T-helper 1 cell (primary cell): ENCODE measurements around the gene MIS12.
A peak's percentile ranks its signal among the peaks of the same experiment; 100 is the strongest.

Experiments
- DNase-seq, 5 donors: peaks; one replicate each; pipeline ENCODE4 v3.0.0-alpha.2; 2012 to 2020
- total RNA-seq, 4 donors: gene quantifications; one replicate each; lab custom pipeline; 2026; lab: John Stamatoyannopoulos, UW

Gene MIS12, protein sequence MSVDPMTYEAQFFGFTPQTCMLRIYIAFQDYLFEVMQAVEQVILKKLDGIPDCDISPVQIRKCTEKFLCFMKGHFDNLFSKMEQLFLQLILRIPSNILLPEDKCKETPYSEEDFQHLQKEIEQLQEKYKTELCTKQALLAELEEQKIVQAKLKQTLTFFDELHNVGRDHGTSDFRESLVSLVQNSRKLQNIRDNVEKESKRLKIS
- total RNA-seq = 20.0 to 42.4 (median 33.3) reads per million in 4 donors

DNA sequence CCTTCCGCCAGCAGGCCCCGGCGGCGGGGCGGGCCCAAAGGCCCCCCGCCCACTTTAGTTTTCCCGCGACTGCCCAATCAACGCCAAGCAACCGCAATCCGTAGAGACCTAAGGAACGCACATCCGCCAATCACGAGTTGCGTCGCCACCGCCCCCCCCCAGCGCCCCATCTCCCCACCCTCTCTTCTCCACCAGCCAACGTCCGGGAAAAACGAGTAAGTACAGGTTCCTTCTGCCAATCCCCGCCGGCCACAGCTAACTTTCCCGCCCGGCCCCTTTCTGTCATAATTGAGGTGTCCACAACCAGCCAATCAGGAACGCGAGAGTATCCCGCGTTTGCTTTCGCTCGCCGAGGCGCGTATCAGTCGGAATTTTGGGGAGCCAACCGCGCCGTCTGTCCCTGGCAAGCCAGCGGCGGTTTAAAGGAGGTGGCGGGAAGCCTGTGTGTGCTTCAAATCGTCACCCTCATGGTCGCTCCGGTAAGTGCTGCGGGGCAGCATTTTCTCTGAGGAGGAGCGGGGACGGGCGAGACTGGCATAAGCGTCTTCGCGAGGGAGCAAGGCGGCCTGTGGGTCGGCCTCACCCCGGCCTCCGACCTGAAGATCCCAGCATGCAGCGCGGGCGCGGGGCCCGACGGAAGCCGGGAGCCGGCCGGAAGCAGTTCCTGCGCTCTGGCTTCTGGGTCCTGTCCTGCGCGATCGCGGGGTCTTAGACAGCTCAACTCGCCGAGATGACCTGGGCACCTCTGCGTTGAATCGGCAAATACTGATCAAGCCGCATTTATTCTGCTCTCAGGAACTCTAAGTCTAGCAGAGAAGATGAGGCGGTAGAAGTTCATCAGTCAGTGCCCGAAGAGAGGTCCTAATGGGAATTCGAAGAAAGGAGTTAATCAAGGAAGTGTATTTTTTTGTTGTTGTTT, at the start of gene MIS12:
TSS of gene MIS12 (plus strand) at position 361 of the 919 bp plus-strand sequence. CDS start 2,297 bp downstream, outside the sequence.
- DNase-seq = peak; percentile 97 to 99 (median 98)

DNA sequence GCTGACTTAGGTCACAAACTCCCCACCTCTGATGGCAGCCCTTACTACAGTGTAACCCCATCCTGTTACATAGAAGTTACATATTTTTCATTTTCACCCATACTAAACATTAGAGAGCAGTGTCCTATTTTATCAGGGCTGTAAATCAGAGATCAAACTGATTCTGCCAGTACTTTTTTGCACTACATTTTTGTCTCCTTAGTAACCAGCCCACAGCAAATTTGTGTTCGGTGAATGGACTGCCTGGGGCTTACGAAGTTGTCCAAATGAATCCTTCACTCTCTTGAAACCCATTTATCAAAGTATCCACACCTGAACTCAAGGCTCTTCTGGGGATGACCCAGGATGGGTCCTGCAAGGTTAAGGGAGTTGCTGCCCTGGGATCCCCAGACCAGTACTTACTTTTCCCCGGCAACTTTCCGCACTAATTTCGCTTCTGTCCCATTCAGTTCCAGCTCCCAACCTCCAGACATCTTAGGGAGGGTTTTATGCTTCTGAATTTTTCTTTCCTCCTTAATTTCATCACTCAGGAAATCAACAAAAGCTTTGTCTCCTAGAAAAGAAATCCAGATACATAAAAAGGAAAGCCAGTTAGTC, 48.5 kb upstream of the MIS12 start:
- no peak for DNase-seq

DNA sequence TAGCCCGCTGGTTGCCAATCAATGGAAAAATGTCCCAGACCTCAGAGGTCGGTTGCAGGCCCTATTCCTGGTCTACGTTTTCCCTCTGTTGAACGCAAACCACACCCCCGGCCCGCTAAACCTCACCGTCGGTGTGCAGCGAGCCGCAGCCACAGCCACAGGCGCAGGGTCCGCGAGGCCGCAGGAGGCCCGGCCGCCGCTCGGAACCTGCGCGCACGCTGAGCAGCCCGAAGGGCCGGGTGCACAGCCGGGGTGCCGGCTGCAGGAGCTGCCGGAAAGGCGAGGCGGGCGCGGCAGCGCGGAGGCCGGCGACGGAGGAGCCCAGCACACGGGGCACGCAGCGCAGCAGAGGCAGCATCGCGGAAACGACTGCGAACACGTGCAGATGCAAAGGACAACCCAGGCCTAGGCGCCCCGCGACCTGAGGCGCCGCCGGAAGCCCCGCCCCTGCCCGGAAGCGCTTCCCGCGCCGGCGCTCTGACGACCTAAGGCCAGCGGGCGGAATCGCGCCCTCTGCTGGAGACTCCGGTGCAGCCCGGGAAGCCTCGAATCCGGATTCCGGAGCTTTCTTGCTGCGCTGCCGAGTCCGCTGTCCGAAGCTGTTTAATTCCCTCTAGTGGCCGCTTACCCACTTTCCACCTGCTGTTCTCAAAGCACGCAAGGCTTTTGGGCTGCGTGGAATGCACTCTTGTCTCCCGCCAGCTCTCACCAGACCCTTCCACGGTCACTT, 47.5 kb upstream of the MIS12 start, which contains the start of gene C1QBP:
TSS of gene C1QBP (minus strand) at position 440 of the 730 bp plus-strand sequence. CDS start at position 358, 82 bp downstream.
- peak; percentile 81 to 96 (median 88) for DNase-seq

DNA sequence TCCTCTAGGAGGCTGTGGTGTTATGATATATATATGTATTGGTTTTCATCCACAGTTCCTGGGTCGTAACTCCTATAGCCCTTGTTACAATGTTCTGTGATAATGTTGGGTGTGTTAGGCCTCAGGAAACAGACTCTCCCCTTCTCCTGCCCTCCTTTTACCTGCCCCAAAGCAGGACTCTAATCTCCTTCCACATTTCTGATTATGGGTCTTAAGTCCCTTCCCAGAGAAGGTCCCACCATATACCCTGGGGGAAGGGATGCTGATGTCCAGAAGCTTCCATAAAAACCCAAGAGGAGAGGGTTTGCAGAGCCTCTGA, 47.0 kb upstream of the MIS12 start:
- DNase-seq = no peak

DNA sequence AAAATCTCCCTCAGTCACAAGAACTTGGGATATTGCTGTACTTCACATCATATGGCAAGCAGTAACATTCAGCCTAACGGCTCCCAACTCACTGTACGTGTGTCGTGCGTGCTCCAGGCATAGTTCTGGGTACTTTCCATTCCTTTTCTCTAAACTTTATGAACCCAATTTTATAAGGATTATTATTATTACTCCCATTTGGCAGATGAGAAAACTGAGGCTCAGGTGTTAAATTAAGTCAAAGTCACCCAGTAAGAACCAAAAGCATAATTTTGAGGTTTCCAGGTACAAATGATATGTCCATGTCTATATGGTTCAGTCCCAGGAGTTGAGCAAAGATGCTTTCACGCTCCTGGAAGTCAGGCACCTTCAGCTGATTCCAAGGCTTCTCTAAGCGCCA, 42.6 kb upstream of the MIS12 start:
- DNase-seq = no peak

DNA sequence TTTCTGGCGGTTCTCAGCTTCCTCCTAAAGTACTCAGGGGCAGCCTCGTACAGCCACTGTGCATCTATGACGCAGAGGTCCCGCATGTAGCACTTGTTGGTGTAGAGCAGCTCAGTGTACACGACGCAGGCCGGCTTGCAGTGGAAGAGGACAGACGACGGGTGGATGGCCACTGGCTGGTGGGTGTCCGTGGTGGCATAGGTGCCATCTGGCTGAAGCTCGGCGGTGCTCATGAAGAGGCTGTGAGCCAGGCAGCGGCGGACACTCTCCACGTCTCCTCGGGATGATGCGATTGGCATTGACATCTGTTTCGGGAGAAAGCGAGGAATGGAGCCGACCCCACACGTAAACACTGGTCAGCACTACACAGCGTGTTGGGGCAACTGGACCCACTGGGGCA, 42.2 kb upstream of the MIS12 start:
- no peak for DNase-seq

DNA sequence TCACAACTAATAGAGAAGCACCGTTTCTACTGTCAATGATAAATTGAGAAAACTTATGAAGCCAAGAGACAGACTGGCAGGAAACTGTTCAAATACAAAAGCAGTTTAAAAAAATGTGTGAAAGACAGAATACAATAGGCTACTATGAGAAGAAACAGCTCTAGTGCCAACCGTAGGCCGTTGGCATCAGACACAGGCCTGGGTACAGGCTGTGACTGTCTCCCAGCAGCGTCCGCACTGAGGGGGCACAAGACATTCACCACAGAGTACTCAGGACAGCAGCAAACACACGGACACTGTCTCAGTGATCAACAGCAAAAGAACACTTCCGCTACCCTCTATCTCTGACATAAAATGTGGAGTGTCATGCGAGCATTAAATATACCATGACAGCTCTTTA, 39.6 kb upstream of the MIS12 start:
- DNase-seq = no peak

DNA sequence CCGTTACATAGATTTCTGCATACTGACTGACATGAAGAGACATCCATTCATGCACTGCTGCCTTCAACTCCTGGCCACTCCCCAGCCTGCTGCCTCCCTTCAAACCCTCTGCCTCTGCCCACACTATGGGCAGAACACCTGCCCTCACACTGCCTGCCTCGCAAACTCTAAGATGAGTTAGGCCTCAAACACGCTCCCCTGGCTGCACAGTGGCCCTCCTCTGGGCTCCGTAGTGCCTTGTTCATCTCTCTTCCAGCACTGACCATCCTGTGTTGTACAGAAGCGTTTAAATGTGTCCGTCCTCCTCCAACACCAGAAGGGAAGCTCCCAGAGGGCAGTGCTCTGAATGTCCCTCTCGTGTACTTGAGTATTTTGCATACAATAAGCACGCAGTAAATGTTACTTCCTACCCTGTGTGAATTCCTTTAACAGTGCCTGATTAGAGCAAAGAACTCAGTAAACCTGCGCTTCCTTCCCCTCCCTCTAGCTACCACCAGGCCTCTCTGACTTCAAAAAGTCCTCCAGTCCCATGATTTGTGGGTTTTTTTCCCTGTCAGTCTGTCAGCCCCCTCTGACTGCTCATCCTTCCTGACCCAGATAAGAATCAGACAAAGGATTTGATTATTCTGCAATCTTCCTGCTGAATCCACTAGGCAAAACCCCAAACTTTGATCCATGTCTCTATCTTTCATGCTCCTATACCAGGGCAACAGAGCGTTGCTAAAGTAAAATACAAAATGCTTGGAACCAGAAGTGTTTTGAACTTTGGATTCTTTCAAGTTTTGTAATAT, 21.5 kb upstream of the MIS12 start:
- DNase-seq = no peak

DNA sequence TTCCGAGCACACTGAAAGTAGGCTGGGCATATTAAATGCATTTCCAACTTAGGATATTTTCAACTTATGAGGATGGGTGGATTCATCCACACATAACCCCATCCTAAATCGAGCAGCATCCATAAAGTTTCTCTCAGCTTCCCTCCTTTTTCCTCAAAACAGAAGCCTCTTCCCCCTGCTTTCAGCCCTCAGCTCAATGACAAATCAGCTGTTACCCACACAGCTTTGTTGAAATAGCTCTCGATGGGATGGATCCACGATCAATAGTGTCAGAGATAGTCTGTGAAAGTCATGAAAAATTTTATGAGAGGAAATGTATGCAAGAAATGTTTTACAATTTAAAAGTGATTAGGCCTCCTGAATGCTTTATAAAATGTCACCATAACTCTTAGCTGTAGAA, 20.1 kb upstream of the MIS12 start:
- no peak for DNase-seq

DNA sequence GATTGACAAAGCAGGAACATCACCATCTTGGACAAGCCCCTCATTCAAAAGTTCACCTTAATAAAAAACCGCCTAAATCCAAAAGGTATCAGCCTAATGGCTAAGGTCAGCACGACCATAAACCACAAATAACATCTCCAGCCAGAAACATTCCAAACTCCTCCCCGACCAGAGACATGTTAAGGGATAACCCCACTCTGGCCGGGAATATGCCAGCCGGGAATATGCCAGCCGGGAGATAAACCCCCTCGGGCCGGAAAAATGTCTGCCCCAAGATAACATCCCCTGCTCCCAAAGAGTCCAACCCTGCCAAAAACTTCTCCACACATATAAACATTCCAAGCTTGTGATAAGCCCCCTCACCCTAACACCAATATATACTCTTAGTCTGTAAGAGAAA, 18.9 kb upstream of the MIS12 start:
- no peak for DNase-seq

DNA sequence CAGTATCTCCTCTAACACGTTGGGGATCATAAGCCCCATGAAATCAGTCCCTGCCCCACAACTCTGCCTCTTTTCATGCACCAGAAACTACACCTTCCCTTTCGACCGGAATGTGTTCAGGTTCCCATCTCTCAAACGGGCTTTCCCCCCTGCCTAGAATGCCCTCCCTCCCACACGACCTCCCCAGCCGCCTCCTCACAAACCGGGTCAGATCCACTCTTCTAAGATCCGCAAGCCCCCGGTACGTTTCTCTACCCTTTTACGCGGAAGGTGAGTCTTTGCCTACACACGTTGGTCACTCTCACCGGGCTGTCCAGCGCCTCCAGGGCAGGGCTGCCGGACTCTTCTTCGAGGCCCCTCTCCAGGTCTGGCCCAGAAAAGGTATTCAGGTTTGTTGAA, 18.3 kb upstream of the MIS12 start:
- DNase-seq = no peak

DNA sequence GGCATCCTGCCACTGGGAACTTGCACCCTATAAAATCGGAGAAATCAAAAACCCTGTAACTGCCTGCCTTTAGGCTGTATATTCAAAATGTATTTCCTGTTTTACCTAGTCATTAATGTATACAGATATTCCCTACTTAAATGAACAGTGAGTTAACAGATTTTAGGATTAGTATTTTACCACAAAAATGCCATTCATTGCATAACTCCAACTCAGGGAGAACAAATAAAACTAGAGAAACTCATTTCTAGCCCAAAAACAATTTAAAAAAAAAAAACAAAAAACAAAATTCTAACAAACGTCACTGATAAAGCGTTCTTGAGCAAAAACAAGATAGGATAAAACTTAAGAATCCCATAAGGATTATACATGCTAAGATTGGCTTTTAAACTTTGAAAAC, 13.9 kb upstream of the MIS12 start:
- DNase-seq = no peak

DNA sequence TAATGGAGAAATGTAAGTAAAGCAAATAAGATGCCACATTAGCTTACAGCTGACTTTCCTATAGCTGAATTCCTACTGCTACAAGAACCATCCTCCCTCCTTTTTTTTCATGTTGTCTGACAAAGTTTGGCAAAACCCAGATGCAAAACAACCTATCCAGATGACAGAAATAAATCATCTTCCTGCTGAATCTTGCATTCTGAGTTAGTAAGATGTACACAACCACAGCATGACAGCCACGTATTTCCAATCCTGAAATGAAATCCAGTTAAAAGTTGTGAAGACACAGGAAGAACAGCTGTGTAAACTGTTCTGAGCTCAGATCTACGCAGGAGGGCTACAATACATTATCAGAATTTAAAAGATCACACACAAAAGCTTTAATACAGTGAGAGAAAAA, 12.5 kb upstream of the MIS12 start:
- DNase-seq = no peak

DNA sequence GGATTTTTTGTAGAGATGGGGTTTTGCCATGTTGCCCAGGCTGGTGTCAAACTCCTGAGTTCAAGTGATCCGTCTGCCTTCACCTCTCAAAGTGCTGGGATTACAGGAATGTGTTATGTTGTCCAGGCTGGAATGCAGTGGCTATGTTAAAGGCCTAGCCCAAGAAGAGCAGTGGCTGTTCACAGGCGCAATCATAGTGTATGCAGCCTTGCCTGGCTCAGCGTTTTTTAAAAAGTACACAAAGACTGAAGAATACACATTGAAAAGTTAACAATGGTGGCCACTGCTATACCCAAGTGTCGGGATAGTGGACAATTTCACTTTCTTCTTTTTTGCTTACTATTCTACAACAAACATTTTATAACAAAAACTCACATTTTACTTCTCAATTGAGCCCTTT, 7.4 kb upstream of the MIS12 start:
- no peak for DNase-seq

DNA sequence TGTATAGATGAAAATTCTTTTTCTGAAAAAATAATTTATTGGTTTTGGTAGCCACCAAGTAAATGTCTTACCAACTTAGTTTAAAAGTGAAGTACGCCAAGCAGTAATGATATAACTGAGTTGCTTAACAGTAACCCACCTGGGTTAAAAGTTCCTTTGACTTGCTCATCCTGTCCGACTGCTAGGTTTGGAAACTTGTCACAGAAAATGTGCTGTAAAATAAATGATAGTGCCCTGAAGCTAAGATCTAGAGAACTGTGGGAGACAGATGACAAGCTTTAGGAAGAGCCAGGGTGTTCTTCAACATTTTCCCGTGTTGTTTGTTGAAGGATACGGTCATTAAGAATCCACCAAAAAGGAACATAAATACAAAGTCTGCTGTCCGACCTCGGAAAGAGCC, 5.4 kb upstream of the MIS12 start:
- DNase-seq = no peak

DNA sequence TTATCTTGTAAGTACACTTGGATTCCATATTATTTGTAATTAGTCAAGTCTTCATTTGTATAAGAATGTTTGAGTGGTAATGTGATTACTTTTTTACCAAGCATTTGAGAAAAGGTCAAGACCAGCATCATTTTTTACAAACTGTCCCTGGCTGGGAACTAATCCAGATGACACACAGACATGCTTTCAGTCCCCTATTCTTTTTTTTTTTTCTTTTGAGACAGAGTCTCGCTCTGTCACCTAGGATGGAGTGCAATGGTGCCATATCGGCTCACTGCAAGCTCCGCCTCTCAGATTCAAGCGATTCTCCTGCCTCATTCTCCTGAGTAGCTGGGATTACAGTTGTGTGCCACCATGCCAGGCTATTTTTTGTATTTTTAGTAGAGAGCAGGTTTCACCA, 4.9 kb upstream of the MIS12 start:
- no peak for DNase-seq

DNA sequence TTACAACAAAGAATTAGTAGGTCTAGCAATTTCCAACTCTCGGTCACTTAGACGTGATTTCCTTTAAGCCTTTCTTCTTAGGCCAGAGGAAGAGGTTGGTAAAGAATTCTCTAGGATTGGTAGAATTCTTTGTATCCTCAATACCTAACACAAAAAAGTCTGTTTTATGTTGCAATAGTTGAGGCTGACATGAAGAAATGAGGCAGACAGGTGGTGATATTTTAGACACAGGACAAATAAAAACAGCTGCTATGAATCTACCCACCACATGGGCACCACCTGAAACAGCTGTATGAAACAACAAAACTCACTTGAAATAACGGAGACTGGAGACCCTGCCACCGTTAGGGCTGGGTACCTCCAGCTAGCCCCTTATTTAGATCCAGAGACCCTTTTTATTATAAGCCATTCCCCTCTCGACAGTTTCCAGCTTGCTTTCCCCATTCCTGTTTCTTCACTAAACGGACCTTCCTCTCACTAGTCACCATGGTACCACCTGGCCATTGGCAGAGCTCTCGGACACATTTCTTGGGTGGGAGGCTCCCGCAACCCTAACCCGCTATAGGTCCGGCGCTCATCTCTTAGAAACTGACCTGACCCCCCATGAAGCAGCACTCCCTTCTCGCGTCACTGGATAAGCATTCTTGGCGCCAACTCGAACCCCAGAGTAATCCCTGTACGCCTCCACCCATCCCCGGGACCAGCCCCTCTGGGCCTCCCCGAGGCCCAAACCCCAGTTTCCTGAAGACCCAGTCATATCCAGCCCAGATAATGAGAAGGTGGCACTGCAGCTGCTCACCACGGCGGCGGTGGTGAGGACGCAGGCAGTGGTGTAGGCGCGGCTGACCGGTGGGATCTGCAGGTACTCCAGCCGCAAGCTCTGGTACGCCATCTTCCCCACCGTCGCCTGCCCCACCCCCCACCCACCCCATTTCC, 828 bp upstream of the MIS12 start, which contains the start of gene DERL2:
TSS of gene DERL2 (minus strand) at position 909 of the 936 bp plus-strand sequence. CDS start at position 892, 17 bp downstream.
- DNase-seq = no peak

DNA sequence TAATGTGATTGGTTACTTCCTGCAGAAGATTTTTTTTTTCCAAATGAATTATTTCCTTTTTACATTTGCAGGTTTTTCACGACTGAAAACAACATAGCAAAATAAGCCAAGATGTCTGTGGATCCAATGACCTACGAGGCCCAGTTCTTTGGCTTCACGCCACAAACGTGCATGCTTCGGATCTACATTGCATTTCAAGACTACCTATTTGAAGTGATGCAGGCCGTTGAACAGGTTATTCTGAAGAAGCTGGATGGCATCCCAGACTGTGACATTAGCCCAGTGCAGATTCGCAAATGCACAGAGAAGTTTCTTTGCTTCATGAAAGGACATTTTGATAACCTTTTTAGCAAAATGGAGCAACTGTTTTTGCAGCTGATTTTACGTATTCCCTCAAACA, 2.4 kb downstream of the MIS12 start:
- DNase-seq = no peak

DNA sequence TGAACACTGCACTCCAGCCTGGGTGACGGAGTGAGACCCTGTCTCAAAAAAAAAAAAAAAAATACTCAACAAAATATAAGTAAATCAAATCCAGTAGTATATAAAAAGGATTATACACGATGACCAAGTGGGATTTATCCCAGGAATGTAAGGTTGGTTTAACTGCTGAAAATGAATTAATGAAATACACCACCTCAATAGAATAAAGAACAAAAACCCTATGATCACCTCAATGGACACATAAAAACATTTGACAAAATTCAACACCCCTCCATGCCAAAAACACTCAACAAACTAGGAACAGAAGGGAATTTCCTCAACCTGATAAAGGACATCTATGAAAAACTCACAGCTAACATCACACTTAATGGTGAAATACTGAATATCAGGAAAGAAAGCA, 6.6 kb downstream of the MIS12 start:
- no peak for DNase-seq

DNA sequence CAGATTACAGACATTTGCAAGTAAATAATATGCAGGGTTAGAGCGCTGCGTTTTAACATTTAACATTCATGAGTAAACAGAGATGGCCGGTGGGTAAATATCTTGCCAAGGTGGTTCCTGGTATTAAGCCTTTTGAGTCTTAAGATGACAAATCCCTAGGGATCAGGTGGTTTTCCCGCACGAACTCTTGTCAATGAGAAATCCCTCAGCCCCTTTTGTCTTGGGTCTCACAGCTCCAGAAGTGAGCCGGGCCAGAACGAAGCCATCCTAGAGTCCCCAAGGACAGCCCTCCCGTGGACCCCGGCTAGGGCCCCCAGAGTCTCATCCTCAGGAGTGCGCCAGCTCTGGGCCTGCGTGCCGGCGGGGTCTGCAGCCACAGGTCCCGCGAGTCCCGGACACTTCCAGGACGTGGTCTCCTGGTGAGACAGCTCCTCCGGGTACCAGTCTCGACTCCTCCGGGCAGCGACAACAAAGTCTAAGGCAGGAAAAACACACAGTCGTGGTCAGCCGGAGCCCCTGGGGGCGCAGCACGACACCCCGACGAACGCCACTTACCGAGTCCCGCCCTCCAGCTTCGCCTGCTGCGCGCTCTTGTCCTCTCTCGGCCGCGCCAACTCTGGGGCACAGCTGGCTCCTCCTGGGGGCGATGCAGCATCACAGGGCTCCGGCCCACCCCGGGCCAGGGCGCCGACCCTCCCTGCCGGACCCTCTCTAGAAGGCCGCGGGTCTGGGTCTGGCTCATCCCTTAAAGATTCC, 13.3 kb downstream of the MIS12 start:
- DNase-seq = no peak
